CD4-positive, alpha-beta T cell treated with Interleukin-1 beta for 1 hour (primary cell): Measurements from ENCODE around the gene TOGARAM2.
"Not testable (repeated sequence)": the region's sequence is repeated elsewhere in the genome, so short reads cannot be mapped to it uniquely, and the experiment has no call there.

ENCODE experiments used
- DNase-seq, 2 donors: peaks; one replicate each; pipeline ENCODE4 v3.0.0-alpha.2; 2020 to 2022

The TOGARAM2 gene

DNA sequence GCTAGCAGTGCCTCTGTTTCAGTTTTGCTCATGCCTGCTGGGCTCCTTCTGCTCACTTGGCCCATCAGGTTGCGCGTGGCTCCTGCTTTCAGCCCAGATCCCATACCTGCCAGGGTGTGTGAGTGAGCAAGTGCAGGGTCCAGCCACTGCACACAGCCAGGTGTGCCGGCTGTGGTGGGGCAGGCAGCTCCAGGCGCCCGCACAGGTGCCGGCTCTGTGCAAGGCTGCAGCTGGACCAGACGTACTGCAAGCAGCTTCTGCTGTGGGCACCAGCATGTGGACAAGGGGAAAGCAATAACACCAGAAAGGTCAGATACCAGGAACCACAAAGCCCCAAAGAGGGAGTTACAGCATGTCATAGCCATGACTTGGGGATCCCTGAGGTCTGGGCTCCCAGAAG, 98.8 kb downstream of the TOGARAM2 start:
- DNase-seq: no peak

- DNase-seq: no peak
These were observed 100.0 kb downstream of the TOGARAM2 start for GRCh38 chr2:29080886-29081743.

DNA sequence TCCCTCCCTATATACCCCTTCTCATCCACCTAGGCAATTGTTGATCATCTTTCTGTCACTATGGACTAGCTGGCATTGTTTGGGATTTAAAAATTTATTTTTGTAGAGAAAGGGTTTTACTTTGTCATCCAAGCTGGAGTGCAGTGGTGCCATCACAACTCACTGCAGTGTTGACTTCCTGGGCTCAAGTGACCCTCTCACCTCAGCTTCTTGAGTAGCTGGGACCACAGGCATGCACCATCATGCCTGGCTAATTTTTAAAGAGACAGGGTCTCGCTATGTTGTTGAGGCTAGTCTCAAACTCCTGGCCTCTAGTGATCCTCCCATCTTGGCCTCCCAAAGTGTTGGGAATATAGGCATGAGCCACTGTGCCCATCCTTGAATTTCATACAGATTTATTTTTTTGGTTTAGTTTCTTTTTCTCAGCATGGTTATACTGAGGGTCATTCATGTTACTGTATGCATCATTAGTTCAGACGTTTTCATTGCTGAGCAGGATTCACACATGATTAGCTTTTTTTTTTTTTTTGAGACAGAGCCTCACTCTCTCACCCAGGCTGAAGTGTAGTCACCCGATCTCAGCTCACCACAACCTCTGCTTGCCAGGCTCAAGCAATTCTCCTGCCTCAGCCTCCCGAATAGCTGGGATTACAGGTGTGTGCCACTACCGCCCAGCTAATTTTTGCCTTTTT, 101.9 kb downstream of the TOGARAM2 start:
- DNase-seq: no peak

DNA sequence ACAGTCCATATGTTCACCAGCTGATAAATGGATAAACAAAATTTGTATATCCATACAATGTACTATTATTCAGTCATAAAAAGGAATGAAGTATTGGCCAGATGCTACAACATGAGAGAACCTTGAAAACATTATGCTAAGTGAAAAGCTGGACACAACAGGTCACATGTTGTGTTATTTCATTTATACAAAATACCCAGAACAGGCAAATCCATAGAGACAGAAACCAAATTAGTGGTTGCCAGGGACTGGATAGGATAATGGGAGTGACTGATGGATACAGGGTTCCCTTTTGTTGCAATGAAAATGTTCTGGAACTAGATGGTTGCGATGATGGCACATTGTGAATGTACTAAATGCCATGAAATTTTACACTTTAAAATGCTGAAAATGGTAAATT, 103.5 kb downstream of the TOGARAM2 start:
- no peak for DNase-seq

GRCh38 chr2:29090311-29090710, 109.2 kb downstream of the TOGARAM2 start:
- not testable (repeated sequence) for DNase-seq

DNA sequence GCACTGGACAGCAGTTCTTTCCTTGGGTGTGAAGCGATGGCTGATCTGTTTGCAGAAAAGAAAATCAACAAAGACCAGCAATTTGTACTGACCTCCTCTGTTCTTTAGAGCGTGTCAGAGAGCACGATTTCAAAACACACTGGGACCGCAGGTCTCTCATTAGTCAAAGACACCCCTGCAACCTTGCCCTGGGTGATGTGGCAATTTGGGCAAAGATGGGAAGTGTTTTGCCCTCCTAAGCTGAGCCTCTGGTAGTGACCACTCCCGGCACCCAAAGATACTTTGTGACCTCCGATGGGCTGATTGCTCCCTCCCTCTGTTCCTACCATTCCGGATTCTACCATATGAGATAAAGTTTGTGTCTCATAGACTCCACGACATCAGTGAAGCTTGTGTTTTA, 115.9 kb downstream of the TOGARAM2 start:
- no peak for DNase-seq

GRCh38 chr2:29097569-29097968, 116.5 kb downstream of the TOGARAM2 start:
- no peak for DNase-seq

DNA sequence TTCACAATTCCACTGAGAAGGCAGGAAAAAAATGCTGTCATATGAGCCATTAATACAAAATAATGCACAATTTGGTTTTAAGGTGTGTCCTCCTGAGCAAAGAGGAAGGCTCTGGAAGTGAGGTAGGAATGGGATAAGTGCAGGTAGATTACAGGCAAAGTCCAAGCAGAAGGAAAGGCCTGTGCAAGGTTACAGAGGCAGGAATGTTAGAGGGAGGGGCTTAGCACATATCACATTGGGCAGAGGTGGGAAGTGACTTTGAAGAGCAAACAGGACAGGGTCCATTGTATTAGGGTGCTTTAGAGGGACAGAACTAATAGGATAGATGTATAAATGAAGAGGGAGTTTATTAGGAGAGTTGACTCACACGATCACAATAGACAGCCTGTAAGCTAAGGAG, 119.5 kb downstream of the TOGARAM2 start:
- no peak for DNase-seq
